Stimulated activated CD8-positive, alpha-beta memory T cell treated with anti-CD3 and anti-CD28 coated beads, Interleukin-2, amount 100 ng/mL, for 48 hours (primary cell): ENCODE measurements around the gene IRX4.
"Not testable (repeated sequence)": the region's sequence is repeated elsewhere in the genome, so short reads cannot be mapped to it uniquely, and the experiment has no call there.

Source experiments
- DNase-seq, 2 donors: peaks; one replicate each; pipeline ENCODE4 v3.0.0-alpha.2; 2020; ENCODE audit warnings: low read depth in 2 of 2

IRX4 gene

GRCh38 chr5:1878050-1878849, 4.5 kb downstream of the IRX4 start:
- DNase-seq = no peak

GRCh38 chr5:1877103-1878049, 5.3 kb downstream of the IRX4 start:
- no peak for DNase-seq

- no peak for DNase-seq
Measured at GRCh38 chr5:1876660-1877064, 6.1 kb downstream of the IRX4 start.

GRCh38 chr5:1875843-1876659, 6.7 kb downstream of the IRX4 start:
- DNase-seq = no peak

GRCh38 chr5:1875281-1875842, 7.4 kb downstream of the IRX4 start:
- DNase-seq = no peak

- DNase-seq = no peak
Measured at GRCh38 chr5:1874771-1875220, 7.9 kb downstream of the IRX4 start.

GRCh38 chr5:1874348-1874747, 8.4 kb downstream of the IRX4 start:
- DNase-seq = no peak

GRCh38 chr5:1873243-1873959, 9.3 kb downstream of the IRX4 start:
- DNase-seq = no peak

- no peak for DNase-seq
Measured at GRCh38 chr5:1871441-1871840, 11.3 kb downstream of the IRX4 start.

GRCh38 chr5:1870435-1871272, 12.1 kb downstream of the IRX4 start:
- DNase-seq = not testable (repeated sequence)

- no peak for DNase-seq
Measured at GRCh38 chr5:1868886-1869475, 13.7 kb downstream of the IRX4 start.

- DNase-seq = no peak
Measured at GRCh38 chr5:1867815-1868143, 14.9 kb downstream of the IRX4 start.

- DNase-seq = no peak
Measured at GRCh38 chr5:1867114-1867814, 15.5 kb downstream of the IRX4 start.

GRCh38 chr5:1865948-1866347, 16.8 kb downstream of the IRX4 start:
- DNase-seq = no peak

- no peak for DNase-seq
Measured at GRCh38 chr5:1865486-1865885, 17.2 kb downstream of the IRX4 start.

GRCh38 chr5:1864896-1865440, 17.8 kb downstream of the IRX4 start:
- no peak for DNase-seq

GRCh38 chr5:1860949-1861348, 21.8 kb downstream of the IRX4 start:
- no peak for DNase-seq

- no peak for DNase-seq
Measured at GRCh38 chr5:1860021-1860610, 22.6 kb downstream of the IRX4 start.
